ENCODE measurements around the gene C14orf180. TPM values are rescaled to one million over a fixed set of nuclear protein-coding genes. Genes with fewer than 3 reads are reported as not detected.
A peak's percentile ranks its signal among the peaks of the same experiment; 100 is the strongest.

The C14orf180 gene
- total RNA-seq (2021), result not detected in 2 replicates
- long read RNA-seq, result 0 reads

DNA sequence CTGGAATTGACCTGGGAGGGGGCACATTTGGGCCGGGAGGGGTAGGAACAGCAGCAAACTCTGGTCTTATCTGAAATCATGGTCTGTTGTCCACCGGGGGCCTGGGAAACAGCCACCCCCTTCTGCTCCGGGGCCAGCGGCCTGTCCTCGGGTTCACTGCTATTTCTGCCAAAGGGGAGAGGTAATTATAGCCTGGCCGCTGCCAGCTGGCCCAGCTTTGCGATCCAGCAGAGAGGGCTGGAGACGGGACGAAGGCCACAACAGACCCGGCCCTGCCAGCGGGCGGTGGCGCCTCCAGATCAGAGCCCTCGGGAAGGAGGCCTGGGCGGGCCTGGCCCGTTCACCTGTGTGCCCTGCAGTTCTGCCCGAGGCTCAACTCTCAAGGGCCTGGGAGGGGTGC lies at the start of gene C14orf180:
Gene C14orf180, plus strand, starts transcription at position 258 of the 400 bp plus-strand sequence. CDS start 6,667 bp downstream, outside the sequence.
- H3K4me1 Mint-ChIP-seq, result peaks cover 0 to 4% of the 10 kb centered on the region in 2 experiments; a peak in 1 of 4 replicates
- no peaks in the 10 kb centered on the region; a peak in 1 of 5 replicates for H3K9me3 Mint-ChIP-seq
- peak within 1 kb of the TSS in 1 of 3 experiments; percentile 55; a peak in 1 of 7 replicates for H3K27ac Mint-ChIP-seq
- no peaks in the 10 kb centered on the region for H3K79me1 ChIP-seq (ENCODE audit: insufficient read depth, low read depth, low read length, poor library complexity, severe bottlenecking)
- H2BK120ac ChIP-seq (ENCODE audit: low read depth, low read length, poor library complexity, severe bottlenecking), result no peak within 1 kb of the TSS
- H3K4me2 ChIP-seq (ENCODE audit: insufficient read depth, insufficient read length, low read length), result no peak within 1 kb of the TSS
- H2AK5ac ChIP-seq (ENCODE audit: insufficient read length, low read length), result no peak within 1 kb of the TSS
- H3K23ac ChIP-seq (ENCODE audit: insufficient read length, low read depth, low read length), result no peak within 1 kb of the TSS
- H3K27me3 Mint-ChIP-seq (ENCODE audit: low read depth), result no peaks in the 10 kb centered on the region; the same call in none of the 2 replicates
- H2AFZ ChIP-seq (ENCODE audit: low read length), result no peak within 1 kb of the TSS
- no peak within 1 kb of the TSS for H3K14ac ChIP-seq (ENCODE audit: insufficient read depth, low read length)
- no peak within 1 kb of the TSS for H3K4ac ChIP-seq (ENCODE audit: low read depth, low read length)
- H3K79me2 ChIP-seq (ENCODE audit: insufficient read depth, low read length), result no peaks in the 10 kb centered on the region
- no CpG with 5 or more reads among the region's 17 CpGs for WGBS (ENCODE audit: extremely low coverage, insufficient read length, low lambda C conversion rate)
- no peaks in the 10 kb centered on the region for H4K20me1 ChIP-seq (ENCODE audit: control insufficient read depth, insufficient read depth, insufficient read length)
- DNase-seq, result no peak
- H3K4me3 Mint-ChIP-seq, result no peak within 1 kb of the TSS
- TF ChIP-seq, protein P1, sequence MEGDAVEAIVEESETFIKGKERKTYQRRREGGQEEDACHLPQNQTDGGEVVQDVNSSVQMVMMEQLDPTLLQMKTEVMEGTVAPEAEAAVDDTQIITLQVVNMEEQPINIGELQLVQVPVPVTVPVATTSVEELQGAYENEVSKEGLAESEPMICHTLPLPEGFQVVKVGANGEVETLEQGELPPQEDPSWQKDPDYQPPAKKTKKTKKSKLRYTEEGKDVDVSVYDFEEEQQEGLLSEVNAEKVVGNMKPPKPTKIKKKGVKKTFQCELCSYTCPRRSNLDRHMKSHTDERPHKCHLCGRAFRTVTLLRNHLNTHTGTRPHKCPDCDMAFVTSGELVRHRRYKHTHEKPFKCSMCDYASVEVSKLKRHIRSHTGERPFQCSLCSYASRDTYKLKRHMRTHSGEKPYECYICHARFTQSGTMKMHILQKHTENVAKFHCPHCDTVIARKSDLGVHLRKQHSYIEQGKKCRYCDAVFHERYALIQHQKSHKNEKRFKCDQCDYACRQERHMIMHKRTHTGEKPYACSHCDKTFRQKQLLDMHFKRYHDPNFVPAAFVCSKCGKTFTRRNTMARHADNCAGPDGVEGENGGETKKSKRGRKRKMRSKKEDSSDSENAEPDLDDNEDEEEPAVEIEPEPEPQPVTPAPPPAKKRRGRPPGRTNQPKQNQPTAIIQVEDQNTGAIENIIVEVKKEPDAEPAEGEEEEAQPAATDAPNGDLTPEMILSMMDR (conservative IDR thresholded peaks at IDR 0.05), result no peak
- H3K56ac ChIP-seq (ENCODE audit: insufficient read length, low read depth, low read length), result no peak within 1 kb of the TSS
- no peaks in the 10 kb centered on the region for H3K27me3 ChIP-seq (ENCODE audit: insufficient read depth, low read length)
- H2BK20ac ChIP-seq (ENCODE audit: low read depth, low read length, poor library complexity, severe bottlenecking), result no peak within 1 kb of the TSS
- H3K4me1 ChIP-seq (ENCODE audit: insufficient read depth, low read length), result no peaks in the 10 kb centered on the region
- no peaks in the 10 kb centered on the region for H3K36me3 Mint-ChIP-seq (ENCODE audit: insufficient read depth in 1 of 3, low read depth in 3 of 3)
- no peak within 1 kb of the TSS for H2BK12ac ChIP-seq (ENCODE audit: insufficient read length, low read depth, low read length)
- no peak within 1 kb of the TSS for H4K5ac ChIP-seq (ENCODE audit: insufficient read length, low read depth, low read length)
- no peak within 1 kb of the TSS for H3K9ac ChIP-seq (ENCODE audit: extremely low read depth, insufficient read length, low read length)
- no peak within 1 kb of the TSS for H2BK5ac ChIP-seq (ENCODE audit: insufficient read length, low read length)
- H3K27ac ChIP-seq (ENCODE audit: insufficient read length, low read depth, low read length), result no peak within 1 kb of the TSS
- no peak within 1 kb of the TSS for H2BK15ac ChIP-seq (ENCODE audit: low read depth, low read length)
- no peak within 1 kb of the TSS for H4K91ac ChIP-seq (ENCODE audit: insufficient read length, low read depth, low read length)
- no peaks in the 10 kb centered on the region for H3K23me2 ChIP-seq (ENCODE audit: insufficient read length, low read depth, low read length, poor library complexity, severe bottlenecking)
- no peak within 1 kb of the TSS for H3T11ph ChIP-seq (ENCODE audit: low read length)
- H3K9me3 ChIP-seq (ENCODE audit: control insufficient read depth, low read depth, low read length), result no peaks in the 10 kb centered on the region
- H3K18ac ChIP-seq (ENCODE audit: insufficient read length, low read depth, low read length), result no peak within 1 kb of the TSS
- no peak within 1 kb of the TSS for H4K8ac ChIP-seq (replicated peaks; ENCODE audit: insufficient read length, low read depth, low read length)

All from H9 (cell line).